GM21390 (cell line): ENCODE data around the gene RPS15.
"Not testable (repeated sequence)": the region's sequence is repeated elsewhere in the genome, so short reads cannot be mapped to it uniquely, and the experiment has no call there.

Experiments
- ATAC-seq: cut with Tn5 transposase; IDR thresholded peaks from one replicate; pipeline ENCODE4 v1.9.1; 2021; ENCODE audit not compliant: unreplicated experiment

Gene RPS15

GRCh38 chr19:1467490-1468273, 29.5 kb downstream of the RPS15 start:
- ATAC-seq: no peak

- ATAC-seq: no peak
These were observed 30.2 kb downstream of the RPS15 start for GRCh38 chr19:1468274-1468820.

- ATAC-seq: no peak
These were observed 30.6 kb downstream of the RPS15 start for GRCh38 chr19:1468821-1469254.

- no peak for ATAC-seq
These were observed 31.3 kb downstream of the RPS15 start for GRCh38 chr19:1469255-1470054.

- ATAC-seq: no peak
These were observed 31.8 kb downstream of the RPS15 start for GRCh38 chr19:1470055-1470304.

- ATAC-seq: no peak
These were observed 32.3 kb downstream of the RPS15 start for GRCh38 chr19:1470305-1471009.

- ATAC-seq: no peak
These were observed 32.9 kb downstream of the RPS15 start for GRCh38 chr19:1471010-1471514.

GRCh38 chr19:1471515-1472160, 33.4 kb downstream of the RPS15 start:
- ATAC-seq: no peak

GRCh38 chr19:1472231-1473084, 34.3 kb downstream of the RPS15 start:
- no peak for ATAC-seq

- ATAC-seq: no peak
These were observed 35.1 kb downstream of the RPS15 start for GRCh38 chr19:1473085-1473851.

- no peak for ATAC-seq
These were observed 36.0 kb downstream of the RPS15 start for GRCh38 chr19:1474011-1474764.

- ATAC-seq: no peak
These were observed 36.7 kb downstream of the RPS15 start for GRCh38 chr19:1474765-1475351.

GRCh38 chr19:1475751-1476437, 37.7 kb downstream of the RPS15 start:
- no peak for ATAC-seq

GRCh38 chr19:1477056-1477455, 38.9 kb downstream of the RPS15 start:
- ATAC-seq: not testable (repeated sequence)

GRCh38 chr19:1478934-1479707, 40.9 kb downstream of the RPS15 start, which contains the start of gene C19orf25:
C19orf25 (minus strand) TSS chr19:1479215; CDS start chr19:1478903, 312 bp downstream.
- peak; percentile 75 for ATAC-seq

- no peak for ATAC-seq
These were observed 43.2 kb downstream of the RPS15 start for GRCh38 chr19:1481224-1481892.
